Midbrain (tissue), 1 donor: ENCODE measurements around the gene RHOB.
"Not testable (repeated sequence)": the region's sequence is repeated elsewhere in the genome, so short reads cannot be mapped to it uniquely, and the experiment has no call there.

Source experiments
- DNase-seq: peaks from one replicate; lab custom pipeline; 2025; lab: John Stamatoyannopoulos, UW

The RHOB gene

DNA sequence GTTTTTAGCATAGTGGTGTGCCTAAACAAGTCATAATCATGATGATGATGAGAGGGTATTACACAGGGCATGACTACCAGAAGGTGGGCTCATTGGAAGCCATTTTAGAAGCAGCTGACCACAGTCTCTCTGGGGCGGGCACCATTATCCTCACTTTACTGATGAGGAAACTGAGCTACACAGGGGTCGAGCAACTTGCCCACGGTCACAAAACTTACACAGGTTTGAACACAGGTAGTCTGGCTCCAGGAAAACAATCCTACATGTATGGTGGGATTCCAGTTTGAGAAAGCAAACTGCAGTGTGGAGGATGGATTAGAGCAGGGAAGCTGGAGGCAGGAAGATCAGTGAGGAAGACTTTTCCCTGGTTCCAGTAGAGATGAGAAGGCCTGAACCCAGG, 6.2 kb downstream of the RHOB start:
- no peak for DNase-seq

DNA sequence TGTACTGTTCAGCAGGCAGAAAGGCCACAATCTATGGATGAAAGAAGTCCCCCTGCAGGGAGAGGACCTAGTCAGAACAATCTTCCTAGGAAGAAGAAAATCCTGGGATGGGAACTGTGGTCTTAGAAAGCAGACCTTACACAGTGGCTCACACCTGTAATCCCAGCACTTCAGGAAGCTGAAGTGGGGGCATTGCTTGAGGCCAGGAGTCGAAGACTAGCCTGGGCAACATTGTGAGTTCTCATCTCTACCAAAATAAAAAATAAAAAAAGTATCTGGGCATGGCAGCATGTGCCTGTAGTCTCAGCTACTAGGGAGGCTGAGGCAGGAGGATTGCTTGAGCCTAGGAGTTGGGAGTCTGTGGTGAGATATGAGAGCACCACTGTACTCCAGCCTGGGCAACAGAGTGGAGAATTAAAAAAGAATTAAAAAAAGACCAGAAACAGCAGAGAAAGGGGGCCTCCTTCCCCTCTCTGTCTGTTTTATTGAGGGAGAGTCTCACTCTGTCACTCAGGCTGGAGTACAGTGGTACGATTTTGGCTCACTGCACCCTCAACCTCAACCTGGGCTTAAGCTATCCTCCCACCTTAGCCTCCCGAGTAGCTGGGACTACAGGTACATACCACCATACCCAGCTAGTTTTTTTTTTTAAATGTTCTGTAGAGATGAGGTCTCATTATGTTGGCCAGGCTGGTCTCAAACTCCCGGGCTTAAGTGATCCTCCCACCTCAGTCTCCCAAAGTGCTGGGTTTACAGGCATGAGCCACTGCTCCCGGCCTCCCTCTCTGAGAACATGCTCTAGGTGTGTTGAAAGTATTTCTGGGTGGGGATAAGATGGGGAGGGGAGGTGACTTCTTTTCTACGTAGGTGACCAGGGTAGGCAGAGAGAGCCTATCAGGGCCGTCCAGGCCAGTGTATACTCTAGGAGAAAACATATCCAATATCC, 7.4 kb downstream of the RHOB start:
- no peak for DNase-seq

DNA sequence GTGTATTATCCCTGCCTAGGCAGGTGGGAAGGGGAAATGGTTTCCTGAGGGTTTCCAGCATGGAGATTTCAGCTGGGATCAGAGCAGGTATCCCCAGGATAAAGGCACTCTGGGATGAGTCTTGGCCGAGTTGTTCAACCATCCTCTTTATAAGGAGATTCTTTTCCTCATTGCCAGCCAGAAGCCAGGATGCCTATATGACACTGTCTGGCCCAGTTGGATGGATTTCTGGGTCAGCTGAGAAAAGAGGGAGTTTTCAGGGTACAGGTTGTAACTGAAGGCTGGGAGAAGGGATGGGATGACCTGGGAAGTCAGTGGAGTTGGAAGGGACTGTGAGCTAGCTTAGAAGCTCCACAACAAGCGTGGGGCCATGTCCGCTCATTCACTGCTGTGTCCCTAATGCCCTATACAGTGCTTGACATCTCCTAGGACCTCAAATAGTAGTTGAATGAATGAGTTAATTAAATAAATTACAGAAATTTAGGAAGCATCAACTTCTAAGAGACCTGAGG, 8.3 kb downstream of the RHOB start:
- DNase-seq = no peak

DNA sequence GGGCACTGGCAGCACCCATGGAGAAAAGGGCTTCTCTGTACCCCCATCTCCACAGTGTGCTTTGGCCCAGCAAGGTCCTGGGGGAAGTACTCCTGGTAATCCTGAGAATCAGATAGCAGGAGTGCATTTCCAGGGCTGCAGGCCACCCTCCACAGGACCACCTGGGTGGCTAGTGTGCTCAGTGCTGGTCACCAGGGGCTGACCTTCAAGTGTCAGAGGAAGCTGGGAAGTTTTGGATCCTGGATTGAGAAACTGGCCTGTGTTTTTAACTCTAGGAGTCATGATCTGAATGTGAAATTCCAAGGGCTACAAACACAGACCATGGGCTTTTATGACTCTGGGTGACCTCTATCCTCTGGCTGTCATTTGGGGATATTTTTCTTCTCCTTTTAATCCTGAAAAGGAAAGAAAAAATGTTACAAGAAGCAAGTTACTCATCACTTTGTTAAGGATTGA, 9.3 kb downstream of the RHOB start:
- DNase-seq = no peak

DNA sequence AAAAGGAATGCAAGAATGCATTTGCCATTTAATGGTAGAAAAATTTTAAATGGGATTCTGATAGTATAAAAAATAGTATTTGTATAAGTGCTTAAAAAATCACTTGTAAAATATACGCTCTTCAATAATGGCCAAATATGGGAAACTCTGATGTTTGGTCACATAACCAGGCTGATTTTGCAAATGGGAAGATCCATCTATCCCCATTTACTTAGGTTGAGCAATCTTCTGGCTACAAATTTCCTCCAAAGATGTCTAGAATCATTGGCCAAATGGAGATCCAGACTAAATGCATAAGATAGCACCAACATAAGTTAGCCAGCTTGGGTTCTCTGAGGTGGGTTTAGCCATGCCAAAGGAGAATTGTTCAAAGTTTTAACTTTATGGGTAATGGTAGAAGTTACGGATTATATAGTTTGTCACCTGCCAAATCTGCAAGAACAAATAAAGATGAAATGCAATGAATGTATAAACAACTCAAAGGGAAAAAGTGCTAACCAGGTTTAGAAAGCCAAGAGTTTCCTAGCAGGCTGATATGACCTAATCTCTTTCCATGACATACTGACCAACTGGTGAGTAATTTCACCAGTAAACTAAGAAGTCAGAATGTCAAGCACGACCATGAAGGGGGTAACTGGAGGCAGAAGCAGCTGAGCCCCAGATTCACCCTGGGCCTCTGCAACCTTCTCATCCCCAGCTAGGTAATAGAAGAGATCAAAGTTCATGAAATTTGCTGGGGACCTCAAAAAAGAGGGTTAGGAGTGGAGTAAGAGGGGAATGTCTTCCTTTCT, 10.0 kb downstream of the RHOB start:
- no peak for DNase-seq

DNA sequence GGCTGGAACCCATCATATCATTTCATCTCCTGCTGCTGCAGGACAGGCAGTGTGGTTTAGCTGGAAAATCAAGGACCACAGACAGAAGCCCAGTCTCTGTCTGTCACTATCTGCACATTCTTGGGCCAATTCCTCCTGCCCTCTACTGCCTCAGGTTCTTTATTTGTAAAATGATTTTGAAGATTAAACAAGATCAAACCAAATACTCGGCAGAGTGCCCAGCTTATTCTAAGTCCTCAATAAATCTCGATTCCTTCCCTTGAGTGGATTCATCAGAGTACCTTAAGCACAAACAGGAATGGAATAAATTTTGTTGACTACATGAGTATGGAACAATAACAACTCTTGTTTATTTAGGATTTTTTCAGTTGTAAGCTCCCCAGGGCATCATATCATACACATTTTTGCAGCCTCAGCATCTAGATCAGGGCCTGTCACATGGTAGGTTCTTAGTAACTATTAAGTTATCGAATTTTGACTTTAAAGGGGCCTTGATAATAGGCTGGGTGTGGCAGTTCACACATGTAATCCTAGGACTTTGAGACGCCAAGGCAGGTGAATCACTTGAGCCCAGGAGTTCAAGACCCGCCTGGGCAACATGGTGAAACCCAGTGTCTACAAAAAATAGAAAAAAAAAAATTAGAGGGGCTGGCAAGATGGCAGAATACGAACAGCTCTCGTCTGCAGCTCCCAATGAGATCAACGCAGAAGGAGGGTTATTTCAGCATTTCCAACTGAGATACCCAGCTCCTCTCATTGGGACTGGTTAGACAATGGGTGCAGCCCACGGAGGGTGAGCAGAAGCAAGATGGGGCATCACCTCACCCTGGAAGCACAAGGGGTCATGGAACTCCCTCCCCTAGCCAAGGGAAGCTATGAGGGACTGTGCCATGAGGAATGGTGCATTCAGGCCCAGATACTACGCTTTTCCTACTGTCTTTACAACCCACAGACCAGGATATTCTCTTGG, 11.1 kb downstream of the RHOB start:
- DNase-seq = no peak

- DNase-seq = not testable (repeated sequence)
These were observed 12.0 kb downstream of the RHOB start for GRCh38 chr2:20458737-20459484.

- peak; percentile 66 for DNase-seq
These were observed 19.0 kb downstream of the RHOB start for GRCh38 chr2:20465716-20466394.

DNA sequence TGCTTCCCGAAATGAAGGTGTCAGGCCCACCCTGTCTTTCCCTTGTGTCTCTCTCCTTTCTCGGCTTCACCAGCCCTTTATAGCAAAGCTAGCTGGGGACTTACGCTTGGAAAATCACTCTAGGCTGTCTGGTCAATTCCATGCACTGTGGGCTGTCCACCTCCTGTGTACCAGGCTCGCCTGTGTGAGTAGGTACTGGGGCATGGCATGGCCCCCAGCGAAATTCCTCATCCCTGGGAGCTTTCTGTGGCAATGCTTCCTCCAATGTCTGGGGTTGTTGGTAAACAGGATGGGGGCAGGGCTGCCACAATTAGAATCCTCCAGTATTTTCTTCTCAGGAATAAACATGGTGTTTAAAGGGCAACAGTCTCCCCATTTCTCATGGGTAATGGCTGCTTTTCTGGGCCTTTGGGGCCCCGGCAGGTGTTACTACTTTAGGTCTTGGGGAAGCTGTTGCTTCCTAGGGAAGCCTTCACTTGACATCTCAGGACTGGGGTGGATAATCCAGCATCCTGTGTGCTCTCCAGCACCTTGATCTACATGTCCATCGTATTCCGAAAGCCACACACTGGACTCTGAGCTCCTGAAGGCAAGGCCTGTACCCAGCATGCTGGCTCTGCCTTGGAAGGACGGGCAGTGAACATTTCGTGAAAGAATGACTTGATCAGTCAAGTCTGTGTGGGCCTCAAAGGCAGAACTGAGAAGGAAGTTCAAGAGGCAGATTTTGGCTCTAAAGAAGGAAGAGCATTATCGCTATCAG, 21.1 kb downstream of the RHOB start:
- DNase-seq = no peak

DNA sequence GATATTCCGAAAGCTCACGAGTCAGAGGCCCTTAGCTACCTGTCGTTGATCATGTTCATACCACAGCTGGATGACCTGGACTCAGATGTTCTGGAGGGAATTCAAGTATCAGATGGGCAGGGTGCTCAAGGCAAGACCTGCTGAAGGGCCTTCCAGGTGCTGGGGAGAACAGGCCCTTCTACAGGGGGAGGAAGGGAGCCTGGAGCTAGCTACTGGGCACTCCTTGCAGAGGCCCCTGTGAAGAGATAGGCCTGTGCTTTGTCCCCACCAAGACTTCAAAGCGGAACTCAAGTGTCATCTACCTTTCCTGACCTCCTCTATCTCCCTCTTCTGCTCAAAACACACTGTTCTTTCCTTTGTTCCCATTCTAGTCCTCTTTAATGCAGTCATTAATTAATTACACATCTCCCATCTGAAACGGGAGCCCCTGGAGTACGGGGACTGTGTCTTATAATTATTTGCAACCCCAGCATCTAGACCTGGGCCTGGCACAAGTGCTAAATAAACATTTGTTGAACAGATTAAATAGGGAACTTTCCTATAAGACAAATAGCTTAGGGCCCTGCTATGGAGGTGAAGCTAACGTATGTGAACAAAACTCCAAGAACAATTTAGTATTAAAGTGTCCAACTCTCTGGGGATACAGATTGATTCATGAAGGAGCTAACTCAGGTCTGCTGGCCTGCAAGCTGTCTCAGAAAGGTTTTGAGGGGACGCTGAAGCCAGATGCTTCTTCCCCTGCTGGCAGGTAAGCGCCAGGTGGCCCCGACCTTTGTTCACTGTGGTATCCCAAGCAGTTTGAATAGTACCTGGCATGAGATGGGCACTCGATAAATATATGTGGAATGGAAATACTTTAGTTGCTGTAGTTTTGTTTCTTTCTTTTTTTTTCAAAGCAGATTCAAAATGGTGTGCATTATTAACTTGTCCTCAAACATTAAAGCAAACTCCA, 22.0 kb downstream of the RHOB start:
- no peak for DNase-seq

- no peak for DNase-seq
These were observed 22.7 kb downstream of the RHOB start for GRCh38 chr2:20469595-20469994.

DNA sequence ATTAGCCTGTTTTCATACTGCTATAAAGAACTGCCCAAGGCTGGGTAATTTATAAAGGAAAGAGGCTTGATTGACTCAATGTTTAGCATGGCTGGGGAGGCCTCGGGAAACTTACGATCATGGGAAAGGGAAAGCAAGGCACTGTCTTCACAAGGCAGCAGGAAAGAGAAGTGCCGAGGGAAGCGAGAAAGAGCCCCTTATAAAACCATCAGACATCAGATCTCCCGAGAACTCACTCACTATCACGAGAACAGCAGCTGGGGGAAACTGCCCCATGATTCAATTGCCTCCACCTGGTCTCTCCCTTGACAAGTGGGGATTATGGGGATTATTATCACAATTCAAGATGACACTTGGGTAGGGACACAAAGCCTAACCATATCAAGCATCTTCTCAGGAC, 23.3 kb downstream of the RHOB start:
- DNase-seq = no peak

DNA sequence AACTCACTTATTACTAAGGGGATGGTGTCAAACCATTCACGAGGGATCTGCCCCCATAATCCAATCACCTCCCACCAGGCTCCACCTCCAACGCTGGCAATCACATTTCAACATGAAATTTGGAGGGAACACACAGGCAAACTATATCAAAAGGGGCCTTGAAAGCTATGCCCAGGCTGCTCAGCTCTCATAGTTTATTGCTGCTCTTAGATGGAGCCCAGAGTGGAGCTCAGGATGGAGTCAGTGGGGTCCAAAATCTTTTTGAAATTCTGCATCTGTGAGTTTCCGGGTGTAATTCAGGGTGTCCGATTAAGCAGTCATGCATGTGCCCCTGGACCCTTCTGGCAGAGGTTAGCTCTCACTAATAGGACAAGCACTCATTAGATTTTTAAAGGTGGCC, 24.3 kb downstream of the RHOB start:
- no peak for DNase-seq

DNA sequence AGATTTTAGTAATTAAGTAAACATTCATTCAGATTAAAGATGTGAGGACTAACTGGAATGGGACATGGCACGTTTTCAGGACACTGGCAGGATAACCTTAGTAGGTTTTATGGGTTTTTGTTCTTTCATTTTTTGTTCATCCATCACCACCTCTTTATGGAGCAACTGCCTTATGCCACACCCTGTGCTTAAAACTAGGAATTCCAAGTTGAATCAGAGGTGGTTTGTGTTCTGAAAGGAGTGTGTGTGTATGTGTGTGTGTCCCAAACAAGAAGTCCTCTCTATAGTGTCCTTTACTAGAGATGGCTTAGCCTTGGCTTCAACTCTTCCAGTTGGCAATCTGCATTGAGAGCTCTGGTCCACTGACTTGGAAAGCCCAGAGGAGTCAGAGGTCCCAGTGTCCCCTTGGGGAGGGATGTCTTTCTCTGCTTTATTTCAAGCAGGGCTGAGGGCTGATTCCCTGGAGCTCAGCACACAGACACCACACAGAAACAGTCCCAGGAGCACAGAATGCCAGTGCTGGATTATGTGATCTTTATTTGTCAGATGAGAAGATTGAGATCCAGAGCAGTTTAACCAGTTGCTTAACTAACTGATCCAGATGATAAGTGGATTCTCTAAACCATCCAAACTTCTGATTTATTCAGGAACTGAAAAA, 25.2 kb downstream of the RHOB start:
- no peak for DNase-seq

DNA sequence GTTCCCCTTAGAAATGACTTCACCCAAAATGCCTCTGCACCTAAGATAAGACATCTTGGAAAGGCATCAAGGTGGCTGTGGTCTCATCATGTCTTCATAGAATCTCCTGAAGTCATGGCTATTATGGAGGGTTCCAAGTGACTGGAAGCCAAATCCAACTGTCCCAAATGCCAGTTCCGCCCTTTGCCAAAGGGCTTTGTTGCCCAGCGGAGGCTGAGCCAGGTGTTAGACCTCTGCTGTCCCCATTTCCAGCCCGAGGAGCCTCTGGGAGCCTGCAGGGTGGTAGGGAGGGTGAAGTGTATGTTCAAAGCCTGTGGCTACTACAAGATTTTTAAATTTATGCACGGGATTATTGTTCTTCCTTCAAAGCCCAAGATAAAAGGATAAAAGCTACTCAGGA, 25.7 kb downstream of the RHOB start:
- DNase-seq = no peak

GRCh38 chr2:20473128-20473527, 26.3 kb downstream of the RHOB start:
- no peak for DNase-seq

GRCh38 chr2:20474757-20475566, 28.1 kb downstream of the RHOB start:
- DNase-seq = no peak
